LNCaP clone FGC (cell line): ENCODE measurements around the gene SULF2.

ENCODE experiments used
- DNase-seq: peaks from one replicate; pipeline ENCODE4 v3.0.0-alpha.2; 2011; ENCODE audit warnings: low read depth
- H3K4me3 ChIP-seq: 2 replicates; pipeline ENCODE4 v1.5.1; 2011; ENCODE audit warnings: mild to moderate bottlenecking, low read depth, low read length, control low read depth
- TF ChIP-seq, protein P1 (sequence below): IDR thresholded peaks from 2 replicates; pipeline ENCODE4 v1.5.1; 2012; ENCODE audit warnings: mild to moderate bottlenecking; ENCODE audit not compliant: control insufficient read depth, insufficient read depth; ENCODE audit errors: extremely low read depth

SULF2 gene

DNA sequence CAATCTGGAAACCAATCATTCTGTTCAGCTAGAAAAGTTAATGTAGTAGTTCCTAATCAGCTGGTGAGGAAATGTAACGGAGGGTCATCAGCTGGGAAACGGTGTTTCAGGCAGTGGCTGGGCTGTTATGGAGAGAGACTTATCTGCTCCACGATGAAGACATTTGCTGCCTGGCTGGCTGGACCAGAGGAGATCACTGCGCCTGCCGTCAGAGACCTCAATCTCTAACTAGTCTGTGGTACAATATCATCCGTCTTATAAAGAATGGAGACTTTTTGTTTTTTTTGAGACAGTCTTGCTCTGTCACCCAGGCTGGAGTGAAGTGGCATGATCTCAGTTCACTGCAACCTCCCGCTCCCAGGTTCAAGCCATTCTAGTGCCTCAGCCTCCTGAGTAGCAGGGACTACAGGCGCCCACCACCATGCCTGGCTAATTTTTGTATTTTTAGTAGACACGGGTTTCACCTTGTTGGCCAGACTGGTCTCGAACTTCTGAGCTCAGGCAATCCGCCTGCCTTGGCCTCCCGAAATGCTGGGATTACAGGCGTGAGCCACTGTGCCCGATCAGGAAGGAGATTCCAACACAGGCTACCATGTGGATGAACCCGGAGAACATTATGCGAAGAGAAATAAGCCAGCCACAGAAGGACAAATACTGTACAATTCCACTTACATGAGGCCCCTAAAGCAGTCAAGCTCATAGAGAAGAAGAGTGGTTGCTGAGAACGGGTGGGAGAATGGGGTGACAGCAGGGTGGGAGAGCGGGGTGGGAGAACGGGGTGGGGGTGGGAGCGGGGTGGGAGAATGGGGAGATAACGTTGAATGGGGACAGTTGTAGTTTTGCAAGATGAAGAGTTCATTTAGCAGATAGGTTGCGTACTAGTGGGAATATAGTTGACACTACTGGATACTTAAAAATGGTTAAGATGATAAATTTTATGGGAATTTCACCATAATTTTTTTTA lies 115.1 kb downstream of the SULF2 start:
- TF ChIP-seq, protein P1, sequence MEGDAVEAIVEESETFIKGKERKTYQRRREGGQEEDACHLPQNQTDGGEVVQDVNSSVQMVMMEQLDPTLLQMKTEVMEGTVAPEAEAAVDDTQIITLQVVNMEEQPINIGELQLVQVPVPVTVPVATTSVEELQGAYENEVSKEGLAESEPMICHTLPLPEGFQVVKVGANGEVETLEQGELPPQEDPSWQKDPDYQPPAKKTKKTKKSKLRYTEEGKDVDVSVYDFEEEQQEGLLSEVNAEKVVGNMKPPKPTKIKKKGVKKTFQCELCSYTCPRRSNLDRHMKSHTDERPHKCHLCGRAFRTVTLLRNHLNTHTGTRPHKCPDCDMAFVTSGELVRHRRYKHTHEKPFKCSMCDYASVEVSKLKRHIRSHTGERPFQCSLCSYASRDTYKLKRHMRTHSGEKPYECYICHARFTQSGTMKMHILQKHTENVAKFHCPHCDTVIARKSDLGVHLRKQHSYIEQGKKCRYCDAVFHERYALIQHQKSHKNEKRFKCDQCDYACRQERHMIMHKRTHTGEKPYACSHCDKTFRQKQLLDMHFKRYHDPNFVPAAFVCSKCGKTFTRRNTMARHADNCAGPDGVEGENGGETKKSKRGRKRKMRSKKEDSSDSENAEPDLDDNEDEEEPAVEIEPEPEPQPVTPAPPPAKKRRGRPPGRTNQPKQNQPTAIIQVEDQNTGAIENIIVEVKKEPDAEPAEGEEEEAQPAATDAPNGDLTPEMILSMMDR: no peak

DNA sequence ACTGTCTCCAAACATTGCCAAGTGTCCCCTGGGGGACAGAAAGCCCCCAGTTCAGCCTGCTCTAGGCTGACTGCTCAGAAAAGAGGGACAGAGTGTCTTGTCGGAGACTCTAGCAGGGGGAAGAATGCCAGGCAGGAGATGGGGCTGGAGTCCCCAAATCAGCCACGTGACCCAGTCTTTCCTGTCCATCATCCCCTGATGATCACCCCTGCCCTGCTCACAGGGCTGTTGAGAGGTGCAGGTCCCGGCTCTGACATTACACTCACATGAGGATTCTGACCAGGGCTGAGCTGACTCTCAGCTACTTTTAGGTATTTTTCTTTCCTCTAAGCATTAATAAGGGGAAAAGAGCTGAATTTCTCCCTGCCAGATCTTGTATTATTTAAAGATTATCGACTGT lies 115.8 kb downstream of the SULF2 start:
- TF ChIP-seq, protein P1: no peak
- no peak for DNase-seq
- H3K4me3 ChIP-seq: no peak overlapping the region

More for the DNA sequence above, 115.1 kb downstream of the SULF2 start:
- no peak for DNase-seq
- no peak overlapping the region for H3K4me3 ChIP-seq

DNA sequence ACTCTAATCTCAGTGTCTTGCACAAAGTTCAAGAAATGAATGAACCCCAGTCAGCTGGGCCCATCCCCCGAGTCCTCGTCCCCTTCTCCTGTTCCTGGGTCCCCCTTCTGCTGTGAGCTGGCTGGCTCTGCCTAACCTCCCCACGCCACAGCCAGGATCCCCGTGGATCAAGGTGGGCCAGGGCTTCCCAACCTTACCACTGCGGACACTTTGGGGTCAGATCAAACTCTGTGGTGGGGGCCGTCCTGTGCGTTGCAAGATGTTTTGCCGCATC lies 116.2 kb downstream of the SULF2 start:
- DNase-seq: no peak
- TF ChIP-seq, protein P1: no peak
- H3K4me3 ChIP-seq: no peak overlapping the region

DNA sequence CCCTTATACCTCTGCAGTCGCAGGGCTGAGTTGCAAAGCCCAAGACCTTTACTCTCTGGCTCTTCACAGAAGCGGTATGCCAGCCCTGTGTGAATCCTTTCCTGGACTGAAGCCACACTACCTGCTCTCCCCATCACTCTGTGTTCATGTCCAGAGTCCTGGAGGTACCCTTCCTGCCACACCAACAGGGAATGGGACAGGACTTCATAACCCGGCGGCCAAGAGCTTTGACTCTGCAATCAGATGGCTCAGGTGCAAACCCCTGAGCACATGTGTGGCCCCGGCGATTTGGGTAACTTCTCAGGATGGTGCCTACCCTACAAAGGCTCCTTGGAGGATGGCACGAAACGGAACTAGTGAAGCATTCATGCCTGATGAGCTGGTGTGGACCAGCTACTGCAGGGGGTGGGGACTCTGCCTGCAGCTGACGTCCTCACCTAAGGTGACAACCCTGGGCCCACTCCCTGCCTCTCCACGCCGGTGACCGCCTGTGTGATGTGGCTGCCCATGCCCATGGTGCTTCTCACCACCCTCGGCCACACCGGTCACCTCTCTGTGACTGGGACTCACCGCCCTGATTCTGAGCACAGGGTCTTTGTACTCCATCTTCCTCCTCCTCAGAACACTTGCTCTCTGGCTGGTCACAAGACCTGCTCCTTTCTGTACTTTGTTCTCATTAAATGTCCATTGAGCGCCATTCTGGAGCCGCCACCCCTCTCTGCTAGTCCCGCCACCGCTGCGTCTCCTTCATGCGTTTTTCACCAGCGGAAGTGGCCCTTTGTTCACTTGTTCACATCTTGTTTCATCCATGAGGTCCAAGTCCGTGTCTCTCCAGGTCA lies 116.7 kb downstream of the SULF2 start:
- TF ChIP-seq, protein P1: no peak
- H3K4me3 ChIP-seq: no peak overlapping the region
- no peak for DNase-seq

DNA sequence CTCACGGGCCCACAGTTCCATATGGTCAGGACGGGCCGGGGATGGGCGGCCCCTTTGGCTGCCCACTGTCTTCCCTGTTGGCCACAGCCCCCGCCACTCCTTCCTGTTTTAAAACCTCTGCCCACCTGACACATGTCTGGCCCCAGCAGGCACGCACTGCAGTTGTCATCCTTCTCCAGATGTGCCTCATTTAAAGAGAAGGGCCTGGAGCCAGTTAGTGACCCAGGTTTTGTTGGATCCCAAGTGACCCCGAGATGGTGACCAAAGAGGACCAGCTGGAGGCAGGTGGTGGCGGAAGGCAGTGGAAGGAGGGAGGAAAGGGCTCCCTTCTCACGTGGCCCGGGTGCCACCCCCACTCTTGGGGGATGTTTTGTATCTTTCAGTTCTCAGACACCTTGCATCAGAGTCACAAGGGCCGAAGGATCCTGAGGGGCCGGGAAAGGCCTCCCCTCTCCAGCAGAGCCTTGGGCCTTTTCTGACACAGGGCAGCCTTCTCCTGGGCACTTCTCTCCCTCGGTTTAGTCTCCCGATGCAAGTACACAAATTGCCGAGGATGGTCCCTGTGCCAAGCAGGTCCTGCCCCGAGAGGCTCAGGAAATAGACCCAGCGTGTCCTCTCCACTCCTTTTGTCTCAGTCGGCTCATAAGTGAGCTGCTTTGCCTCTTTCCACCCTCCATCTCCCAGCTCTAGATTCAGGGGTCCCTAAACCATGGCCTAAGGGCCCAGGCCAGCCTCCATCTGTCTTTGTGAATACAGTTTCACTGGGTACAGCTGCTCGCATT lies 117.6 kb downstream of the SULF2 start:
- no peak overlapping the region for H3K4me3 ChIP-seq
- TF ChIP-seq, protein P1: no peak
- DNase-seq: no peak

DNA sequence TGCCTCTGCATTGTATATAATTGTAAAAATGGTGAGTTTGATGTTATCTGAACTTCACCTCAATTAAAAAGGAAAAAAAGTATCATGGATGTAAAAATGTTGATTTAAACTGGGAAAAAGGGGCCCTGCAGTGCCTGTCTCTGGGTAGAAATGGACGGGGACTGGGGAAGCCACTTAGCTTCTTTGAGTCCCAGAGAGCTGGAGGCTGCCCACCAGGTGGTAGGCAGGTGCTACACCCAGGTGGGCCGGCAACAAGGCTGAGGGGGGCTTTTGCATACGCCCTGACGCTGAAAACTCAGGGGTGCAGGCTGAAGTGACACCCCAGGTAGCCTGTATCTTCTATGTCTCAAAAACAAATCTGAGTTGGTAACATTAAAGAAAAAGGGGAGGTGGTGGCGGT lies 118.2 kb downstream of the SULF2 start:
- TF ChIP-seq, protein P1: no peak
- H3K4me3 ChIP-seq: no peak overlapping the region
- DNase-seq: no peak
